ENCODE data around the gene MAB21L3. TPM values are rescaled to one million over a fixed set of nuclear protein-coding genes. Genes with fewer than 3 reads are reported as not detected.

Gene MAB21L3
- total and polyA plus RNA-seq, 2 of the 13 experiments (the other 11 are each of a cell fraction or from before 2014, with no cell fraction given): 0.55 to 4.1 TPM

- TF ChIP-seq ZNF142 (CRISPR knock-in tag; IDR thresholded peaks at IDR 0.05) (no peak), ARNTL (CRISPR knock-in tag; IDR thresholded peaks at IDR 0.05) (no peak), MXD1 (CRISPR knock-in tag; IDR thresholded peaks at IDR 0.05) (no peak), ZBTB34 (CRISPR knock-in tag; IDR thresholded peaks at IDR 0.05) (no peak), TGIF2 (CRISPR knock-in tag; IDR thresholded peaks at IDR 0.05) (no peak), ZBTB3 (CRISPR knock-in tag; IDR thresholded peaks at IDR 0.05; ENCODE audit: borderline replicate concordance, low read depth) (no peak), ZNF563 (CRISPR knock-in tag; IDR thresholded peaks at IDR 0.05) (no peak), ZSCAN20 (CRISPR knock-in tag; IDR thresholded peaks at IDR 0.05; ENCODE audit: borderline replicate concordance) (no peak), ELF4 (CRISPR knock-in tag; IDR thresholded peaks at IDR 0.05; ENCODE audit: borderline replicate concordance) (no peak), MAFK (conservative IDR thresholded peaks at IDR 0.05 in 1 of 2, IDR thresholded peaks at IDR 0.05 in 1 of 2; ENCODE audit: low read length in 2 of 2) (no peak), ZNF607 (CRISPR knock-in tag; IDR thresholded peaks at IDR 0.05; ENCODE audit: borderline replicate concordance) (peak; percentile 30; the same call in 1 of the 2 replicates), ZNF224 (CRISPR knock-in tag; IDR thresholded peaks at IDR 0.05) (no peak), ZBTB4 (CRISPR knock-in tag; IDR thresholded peaks at IDR 0.05; ENCODE audit: borderline replicate concordance) (no peak), ZNF282 (IDR thresholded peaks at IDR 0.05; ENCODE audit: partially characterized antibody) (no peak), ZMYM3 (CRISPR knock-in tag; IDR thresholded peaks at IDR 0.05) (peak; percentile 98), BCLAF1 (IDR thresholded peaks at IDR 0.05) (no peak)
Measured at GRCh38 chr1:116179419-116179818, 68.2 kb downstream of the MAB21L3 start (continued).
